RWPE2 (cell line): ENCODE data around the gene PRRT4.

ENCODE experiments used
- ATAC-seq: fragments of 200-7000 bp; cut with Tn5 transposase; 3 replicates; pipeline ENCODE4 v1.9.1; 2021; ENCODE audit warnings: low read depth
- DNase-seq: peaks from one replicate; pipeline ENCODE4 v3.0.0-alpha.2; 2020; ENCODE audit warnings: low spot score
- H3K27ac ChIP-seq: fragments of 450-650 bp; 2 replicates; pipeline ENCODE4 v1.5.1; 2017; ENCODE audit warnings: mild to moderate bottlenecking; ENCODE audit not compliant: poor library complexity, severe bottlenecking
- H3K27me3 ChIP-seq: fragments of 250-450 bp; sonication (Bioruptor Pico); 2 replicates; pipeline ENCODE4 v1.5.1; 2021; ENCODE audit warnings: mild to moderate bottlenecking, moderate library complexity; ENCODE audit not compliant: insufficient read depth, poor library complexity, severe bottlenecking
- H3K36me3 ChIP-seq: fragments of 250-450 bp; sonication (Bioruptor Pico); 2 replicates; pipeline ENCODE4 v1.5.1; 2020; ENCODE audit warnings: low read depth, mild to moderate bottlenecking, moderate library complexity
- H3K4me1 ChIP-seq: fragments of 250-450 bp; sonication (Bioruptor Pico); 2 replicates; pipeline ENCODE4 v1.5.1; 2021; ENCODE audit warnings: mild to moderate bottlenecking, moderate library complexity; ENCODE audit not compliant: insufficient read depth, poor library complexity, severe bottlenecking
- H3K4me3 ChIP-seq: fragments of 250-450 bp; sonication (Bioruptor Pico); 2 replicates; pipeline ENCODE4 v1.5.1; 2021; ENCODE audit warnings: mild to moderate bottlenecking, moderate library complexity; ENCODE audit not compliant: severe bottlenecking
- H3K9me3 ChIP-seq: fragments of 250-450 bp; sonication (Bioruptor Pico); 2 replicates; pipeline ENCODE4 v1.5.1; 2021; ENCODE audit warnings: mild to moderate bottlenecking, moderate library complexity; ENCODE audit not compliant: severe bottlenecking
- TF ChIP-seq, protein P1 (sequence below): fragments of 450-650 bp; IDR thresholded peaks from one replicate; pipeline ENCODE4 v1.5.1; 2017; ENCODE audit warnings: mild to moderate bottlenecking, moderate library complexity; ENCODE audit not compliant: poor library complexity, severe bottlenecking

PRRT4 gene

DNA sequence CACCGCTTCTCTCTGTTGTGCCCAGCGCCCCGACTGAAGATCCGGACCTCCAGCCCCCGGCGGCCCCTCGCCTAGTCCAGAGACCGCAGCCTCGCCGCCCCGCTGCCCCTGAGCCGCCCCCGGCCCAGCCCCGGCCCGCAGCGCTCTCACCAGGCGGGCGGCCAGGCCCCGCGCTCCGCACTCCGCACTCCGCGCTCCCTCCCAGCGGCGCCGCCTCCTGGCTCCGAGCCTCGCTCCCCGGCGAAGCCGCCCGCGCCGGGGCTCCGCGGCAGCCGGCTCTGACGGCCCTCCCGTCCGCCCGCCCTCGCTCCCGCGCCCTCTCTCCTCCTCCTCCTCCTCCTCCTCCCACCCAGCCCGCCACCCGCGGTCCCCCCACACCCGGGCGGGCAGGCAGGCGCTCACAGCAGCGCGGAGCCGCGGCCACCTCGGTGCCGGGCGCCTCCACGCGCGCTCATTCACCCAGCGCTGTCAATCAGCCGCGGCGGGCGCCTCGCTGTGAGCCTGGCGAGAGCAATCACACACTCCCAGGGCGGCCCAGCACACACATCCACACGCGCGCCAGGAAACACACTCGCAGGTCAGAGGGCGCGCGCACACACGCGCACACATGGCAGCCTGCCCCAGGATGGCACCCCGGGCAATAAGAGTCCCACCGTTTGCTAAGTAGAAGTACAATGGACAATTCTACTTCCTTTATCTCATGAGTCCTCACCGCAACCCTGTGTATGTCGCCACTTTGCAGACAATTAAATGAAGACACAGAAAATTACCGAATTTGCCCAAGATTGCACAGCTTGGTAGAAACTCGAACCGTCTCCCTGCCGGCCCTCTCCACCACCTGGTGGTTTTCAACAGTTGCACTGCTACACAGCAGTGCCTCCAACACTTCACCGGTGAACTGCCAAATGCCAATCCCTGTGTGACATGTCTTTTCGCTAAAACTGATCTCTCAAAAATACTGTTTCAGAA lies at the start of gene PRRT4:
Gene PRRT4 (minus strand): TSS at position 280 of the 969 bp plus-strand sequence.
- DNase-seq (no peak), ATAC-seq (peak; percentile 62)
- Histone ChIP-seq H3K4me1 (peaks cover 10% of the 10 kb centered on the region), H3K4me3 (peak within 1 kb of the TSS; percentile 35), H3K27ac (no peak within 1 kb of the TSS), H3K27me3 (peaks cover 11% of the 10 kb centered on the region), H3K36me3 (no peaks in the 10 kb centered on the region), H3K9me3 (no peaks in the 10 kb centered on the region)
- TF ChIP-seq, protein P1, sequence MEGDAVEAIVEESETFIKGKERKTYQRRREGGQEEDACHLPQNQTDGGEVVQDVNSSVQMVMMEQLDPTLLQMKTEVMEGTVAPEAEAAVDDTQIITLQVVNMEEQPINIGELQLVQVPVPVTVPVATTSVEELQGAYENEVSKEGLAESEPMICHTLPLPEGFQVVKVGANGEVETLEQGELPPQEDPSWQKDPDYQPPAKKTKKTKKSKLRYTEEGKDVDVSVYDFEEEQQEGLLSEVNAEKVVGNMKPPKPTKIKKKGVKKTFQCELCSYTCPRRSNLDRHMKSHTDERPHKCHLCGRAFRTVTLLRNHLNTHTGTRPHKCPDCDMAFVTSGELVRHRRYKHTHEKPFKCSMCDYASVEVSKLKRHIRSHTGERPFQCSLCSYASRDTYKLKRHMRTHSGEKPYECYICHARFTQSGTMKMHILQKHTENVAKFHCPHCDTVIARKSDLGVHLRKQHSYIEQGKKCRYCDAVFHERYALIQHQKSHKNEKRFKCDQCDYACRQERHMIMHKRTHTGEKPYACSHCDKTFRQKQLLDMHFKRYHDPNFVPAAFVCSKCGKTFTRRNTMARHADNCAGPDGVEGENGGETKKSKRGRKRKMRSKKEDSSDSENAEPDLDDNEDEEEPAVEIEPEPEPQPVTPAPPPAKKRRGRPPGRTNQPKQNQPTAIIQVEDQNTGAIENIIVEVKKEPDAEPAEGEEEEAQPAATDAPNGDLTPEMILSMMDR: no peak

DNA sequence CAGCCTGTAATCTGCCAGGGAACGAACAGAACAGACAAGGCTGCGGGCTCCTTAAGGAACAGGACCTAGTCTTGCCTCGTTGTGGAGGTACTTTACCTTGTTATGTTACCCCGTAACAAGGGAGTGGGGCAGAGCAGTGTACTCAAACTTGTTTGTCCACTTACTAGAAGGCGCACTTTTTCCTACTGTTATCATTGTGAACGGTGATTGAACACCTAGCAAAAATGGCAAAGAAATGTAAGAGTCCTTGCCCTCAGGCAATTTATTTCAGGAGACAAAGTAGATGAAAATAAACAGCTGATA lies 48.9 kb upstream of the PRRT4 start:
- Histone ChIP-seq H3K4me3 (peak overlapping the region; percentile 49), H3K4me1 (no peaks in the 10 kb centered on the region), H3K9me3 (no peaks in the 10 kb centered on the region), H3K27me3 (no peaks in the 10 kb centered on the region), H3K36me3 (no peaks in the 10 kb centered on the region), H3K27ac (peak overlapping the region; percentile 34)
- ATAC-seq (no peak), DNase-seq (no peak)
- TF ChIP-seq, protein P1: no peak

DNA sequence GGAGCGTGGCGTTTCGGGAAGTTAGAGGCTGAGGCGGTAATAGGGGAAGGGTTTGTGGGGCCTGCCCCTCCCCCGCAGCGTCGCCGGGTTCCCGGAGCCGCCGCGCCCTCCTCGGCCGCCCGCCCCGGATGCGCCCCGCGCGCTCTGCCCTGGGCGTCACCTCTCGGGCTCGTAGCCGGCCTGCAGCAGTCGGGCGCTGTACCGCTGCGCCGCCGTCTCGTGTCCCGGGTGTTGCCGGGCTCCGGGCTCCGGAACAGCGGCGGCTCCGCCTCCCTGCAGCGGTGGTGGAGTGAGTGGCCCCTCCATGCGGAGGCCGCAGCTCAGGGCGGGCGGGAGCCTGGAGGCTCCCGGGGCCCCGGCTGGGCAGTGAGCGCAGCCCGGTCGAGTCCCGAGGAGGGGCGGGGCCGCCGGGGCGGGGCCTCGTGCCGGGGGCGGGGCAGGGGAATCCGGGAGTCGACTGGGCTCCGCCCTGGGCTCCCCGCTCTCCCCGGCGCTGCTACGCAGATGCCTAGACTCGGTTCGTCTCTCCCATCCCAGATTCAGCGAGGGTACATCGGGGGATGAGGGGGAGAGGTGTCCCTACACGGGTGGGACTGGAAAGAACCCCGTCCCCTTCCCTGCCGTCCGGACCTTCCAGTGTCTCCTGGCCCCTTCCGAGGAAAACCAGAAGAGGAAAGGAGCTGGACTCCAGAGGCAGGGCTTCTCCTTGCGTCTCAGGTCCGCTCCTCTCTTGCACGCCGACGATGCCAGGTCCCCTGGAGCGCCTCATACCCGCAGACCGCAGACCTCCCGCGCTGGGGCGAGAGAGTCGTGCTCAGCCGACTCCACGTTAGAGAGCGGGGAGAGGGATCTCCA lies 48.3 kb upstream of the PRRT4 start, which contains the start of gene IMPDH1:
Gene IMPDH1 (minus strand): TSS at position 387 of the 855 bp plus-strand sequence. CDS start 81 bp downstream, at position 306.
- H3K4me1 ChIP-seq: no peaks in the 10 kb centered on the region
- H3K27ac ChIP-seq: peak within 1 kb of the TSS; percentile 34
- peak within 1 kb of the TSS; percentile 49 for H3K4me3 ChIP-seq
- TF ChIP-seq, protein P1: no peak
- no peaks in the 10 kb centered on the region for H3K36me3 ChIP-seq
- DNase-seq (peak; percentile 84), ATAC-seq (peak; percentile 79)
- H3K27me3 ChIP-seq: no peaks in the 10 kb centered on the region
- H3K9me3 ChIP-seq: no peaks in the 10 kb centered on the region

DNA sequence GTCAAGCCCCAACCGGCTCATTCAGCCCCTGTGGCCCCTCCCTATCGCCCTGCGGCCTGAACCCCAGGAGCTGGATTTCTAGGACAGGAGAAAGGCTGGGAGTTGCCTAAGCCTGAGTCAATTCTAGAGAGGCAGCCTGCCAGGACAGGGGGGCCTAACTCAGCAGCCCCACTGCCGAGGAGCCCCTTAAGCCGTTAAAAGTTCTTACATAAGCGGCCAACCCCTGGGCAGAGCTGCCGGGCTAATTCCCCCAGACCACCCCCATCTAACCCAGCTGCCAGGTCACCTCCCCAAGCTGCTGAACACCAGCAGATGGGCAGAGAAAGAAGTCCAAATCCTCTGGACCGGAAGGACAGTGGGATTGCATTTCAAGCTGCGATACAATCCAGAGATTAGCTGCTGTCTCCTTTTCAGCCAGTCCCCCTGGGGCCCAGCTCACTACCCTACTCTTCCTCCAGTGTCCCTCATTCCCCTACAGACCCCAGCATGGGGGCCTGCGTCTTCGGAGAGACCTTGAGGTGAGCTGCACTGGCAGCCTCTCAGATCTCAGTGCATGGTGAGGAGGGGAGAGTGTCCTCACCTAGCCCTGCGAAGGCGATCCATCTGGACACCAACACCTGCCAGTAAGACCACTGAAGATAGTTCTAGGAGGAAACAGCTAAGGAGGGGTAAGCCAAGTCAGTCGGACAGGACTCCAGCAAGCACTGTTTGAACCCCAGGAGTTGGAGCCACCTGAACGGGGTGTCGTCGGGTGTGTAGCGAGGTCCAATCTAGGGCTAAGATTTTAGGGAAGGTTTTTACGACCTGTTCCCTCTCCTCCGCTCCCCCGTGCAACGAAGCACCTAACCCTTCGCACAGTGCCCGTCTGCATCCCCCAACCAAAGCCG lies 47.5 kb upstream of the PRRT4 start:
- Histone ChIP-seq H3K9me3 (no peaks in the 10 kb centered on the region), H3K36me3 (peaks cover 2% of the 10 kb centered on the region), H3K4me1 (peaks cover 8% of the 10 kb centered on the region), H3K27ac (peak overlapping the region; percentile 34), H3K4me3 (peak overlapping the region; percentile 49), H3K27me3 (no peaks in the 10 kb centered on the region)
- DNase-seq: peak; percentile 58
- ATAC-seq: peak; percentile 6
- TF ChIP-seq, protein P1: no peak
